ENCODE measurements around the gene COL5A1. TPM values are rescaled to one million over a fixed set of nuclear protein-coding genes. Genes with fewer than 3 reads are reported as not detected.

Gene COL5A1
- total RNA-seq, 1 donor from 2014 or later: 6.1 TPM

DNA sequence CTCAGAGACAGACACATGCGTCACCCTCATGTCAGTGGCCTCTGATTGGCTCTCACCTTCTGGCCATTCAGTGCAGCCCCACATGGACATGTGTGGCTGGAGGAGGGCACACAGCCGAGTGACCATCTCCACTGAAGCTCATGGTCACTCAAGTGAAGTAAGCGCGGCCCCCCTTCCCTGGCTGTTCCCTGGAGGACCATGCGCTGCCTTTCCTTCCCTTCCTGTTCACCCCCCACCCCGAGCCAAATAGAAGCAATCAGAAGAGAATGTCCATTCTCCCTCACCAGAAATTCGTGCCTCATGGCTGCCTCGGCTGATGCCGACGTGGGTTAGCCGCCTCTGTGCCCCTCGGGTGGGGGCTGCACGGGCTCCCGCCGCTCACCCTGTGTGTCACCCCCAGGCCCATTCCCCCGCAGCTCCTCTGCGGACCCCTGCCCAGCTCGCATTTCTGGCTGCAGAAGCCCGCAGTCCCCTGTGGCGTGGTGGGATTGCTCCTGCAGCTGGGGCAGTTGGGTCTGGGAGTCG is 12.5 kb upstream of the COL5A1 start:
- Histone ChIP-seq H4K20me1 (ENCODE audit: low read depth) (no peaks in the 10 kb centered on the region), H3K79me2 (ENCODE audit: low read depth) (no peaks in the 10 kb centered on the region), H2AFZ (replicated peaks) (no peak overlapping the region), H3K4me3 (no peak overlapping the region), H3K4me1 (peaks cover 13% of the 10 kb centered on the region), H3K27me3 (no peaks in the 10 kb centered on the region), H3K4me2 (no peak overlapping the region), H3K9ac (no peak overlapping the region), H3K9me3 (ENCODE audit: low read depth) (no peaks in the 10 kb centered on the region), H3K27ac (no peak overlapping the region), H3F3A (ENCODE audit: low read depth) (no peaks in the 10 kb centered on the region), H3K36me3 (no peaks in the 10 kb centered on the region)
- Mint-ChIP-seq H3K9me3 (no peaks in the 10 kb centered on the region), H3K36me3 (no peaks in the 10 kb centered on the region), H3K27me3 (ENCODE audit: insufficient read depth, low read depth) (peaks cover 26% of the 10 kb centered on the region), H3K27ac (no peak overlapping the region), H3K4me3 (no peak overlapping the region), H3K4me1 (peaks cover 25% of the 10 kb centered on the region)
- DNase-seq (ENCODE audit: low spot score): no peak
- no peak for TF ChIP-seq EZH2 (IDR thresholded peaks at IDR 0.05)
- TF ChIP-seq, protein P1, sequence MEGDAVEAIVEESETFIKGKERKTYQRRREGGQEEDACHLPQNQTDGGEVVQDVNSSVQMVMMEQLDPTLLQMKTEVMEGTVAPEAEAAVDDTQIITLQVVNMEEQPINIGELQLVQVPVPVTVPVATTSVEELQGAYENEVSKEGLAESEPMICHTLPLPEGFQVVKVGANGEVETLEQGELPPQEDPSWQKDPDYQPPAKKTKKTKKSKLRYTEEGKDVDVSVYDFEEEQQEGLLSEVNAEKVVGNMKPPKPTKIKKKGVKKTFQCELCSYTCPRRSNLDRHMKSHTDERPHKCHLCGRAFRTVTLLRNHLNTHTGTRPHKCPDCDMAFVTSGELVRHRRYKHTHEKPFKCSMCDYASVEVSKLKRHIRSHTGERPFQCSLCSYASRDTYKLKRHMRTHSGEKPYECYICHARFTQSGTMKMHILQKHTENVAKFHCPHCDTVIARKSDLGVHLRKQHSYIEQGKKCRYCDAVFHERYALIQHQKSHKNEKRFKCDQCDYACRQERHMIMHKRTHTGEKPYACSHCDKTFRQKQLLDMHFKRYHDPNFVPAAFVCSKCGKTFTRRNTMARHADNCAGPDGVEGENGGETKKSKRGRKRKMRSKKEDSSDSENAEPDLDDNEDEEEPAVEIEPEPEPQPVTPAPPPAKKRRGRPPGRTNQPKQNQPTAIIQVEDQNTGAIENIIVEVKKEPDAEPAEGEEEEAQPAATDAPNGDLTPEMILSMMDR (IDR thresholded peaks at IDR 0.05): no peak
- TF ChIP-seq EZH2phosphoT487 (IDR thresholded peaks at IDR 0.05): no peak

DNA sequence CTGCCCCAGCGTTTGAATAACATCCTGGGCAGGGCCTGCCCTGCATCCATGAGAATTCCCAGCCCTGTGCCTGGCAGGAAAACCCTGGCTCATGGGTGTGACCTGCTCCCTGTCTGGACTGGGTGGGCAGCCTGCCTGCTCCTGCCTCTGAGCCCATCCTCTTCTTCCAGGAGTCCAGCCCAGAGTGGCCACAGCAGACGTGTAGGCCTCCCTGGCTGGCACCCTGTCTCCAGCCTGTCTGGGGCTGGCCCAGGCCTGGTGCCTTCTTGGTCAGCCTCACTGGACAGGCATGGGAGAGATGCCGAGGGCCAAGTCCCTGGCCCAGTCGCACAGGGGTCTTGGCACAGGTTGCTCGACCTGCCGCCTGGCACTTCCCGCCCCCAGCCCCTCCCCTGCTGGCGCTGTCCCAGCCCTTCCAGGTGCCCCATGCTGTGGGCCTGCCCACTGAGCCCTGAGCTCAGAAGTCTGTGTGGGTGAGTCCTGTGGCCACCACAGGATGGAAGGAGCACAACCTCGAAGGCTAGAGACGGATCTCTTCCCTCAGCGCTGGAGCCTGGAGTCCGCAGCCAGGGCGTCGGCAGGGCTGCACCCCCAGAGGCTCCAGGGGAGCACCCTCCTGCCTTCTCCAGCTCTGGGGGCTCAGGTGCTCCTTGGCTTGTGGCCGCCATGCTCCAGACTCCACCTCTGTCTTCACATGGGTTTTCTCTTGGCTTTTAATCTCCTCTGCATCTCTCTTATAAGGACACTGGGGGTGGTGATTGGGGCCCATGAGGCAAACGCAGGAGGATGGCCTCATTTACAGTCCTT is 11.8 kb upstream of the COL5A1 start:
- Mint-ChIP-seq H3K36me3 (no peaks in the 10 kb centered on the region), H3K4me3 (no peak overlapping the region), H3K4me1 (peaks cover 19% of the 10 kb centered on the region), H3K27me3 (ENCODE audit: insufficient read depth, low read depth) (peaks cover 20% of the 10 kb centered on the region), H3K27ac (peak overlapping the region; percentile 47), H3K9me3 (no peaks in the 10 kb centered on the region)
- H3K4me3 ChIP-seq: no peak overlapping the region
- no peak overlapping the region for H3K9ac ChIP-seq
- H3K36me3 ChIP-seq: no peaks in the 10 kb centered on the region
- no peak for DNase-seq (ENCODE audit: low spot score)
- H3K9me3 ChIP-seq (ENCODE audit: low read depth): no peaks in the 10 kb centered on the region
- TF ChIP-seq, protein P1 (IDR thresholded peaks at IDR 0.05): no peak
- TF ChIP-seq EZH2 (IDR thresholded peaks at IDR 0.05): no peak
- H3K27me3 ChIP-seq: no peaks in the 10 kb centered on the region
- H3F3A ChIP-seq (ENCODE audit: low read depth): no peaks in the 10 kb centered on the region
- H2AFZ ChIP-seq (replicated peaks): no peak overlapping the region
- H3K79me2 ChIP-seq (ENCODE audit: low read depth): no peaks in the 10 kb centered on the region
- H3K4me1 ChIP-seq: peaks cover 13% of the 10 kb centered on the region
- H3K4me2 ChIP-seq: no peak overlapping the region
- H4K20me1 ChIP-seq (ENCODE audit: low read depth): no peaks in the 10 kb centered on the region
- H3K27ac ChIP-seq: no peak overlapping the region

DNA sequence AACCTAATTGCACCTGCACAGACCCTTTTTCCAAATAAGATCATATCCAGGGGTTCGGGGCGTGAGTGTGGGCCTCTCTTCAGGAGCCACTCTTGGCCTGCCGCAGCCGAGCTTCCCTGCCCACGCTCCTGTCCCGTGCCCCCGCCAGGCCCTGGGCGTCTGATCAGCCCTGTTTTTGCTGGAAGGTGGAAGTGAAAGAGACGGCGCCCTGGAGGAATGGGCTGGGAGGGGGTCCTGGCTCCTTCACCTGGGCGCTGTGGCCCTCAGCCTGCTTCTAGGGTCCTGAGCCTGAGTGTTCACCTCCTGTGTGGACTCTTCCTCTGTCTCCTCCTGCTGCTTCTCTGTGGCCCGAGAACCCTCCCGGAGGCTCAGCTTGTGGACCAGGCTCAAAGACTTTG is 11.2 kb upstream of the COL5A1 start:
- DNase-seq (ENCODE audit: low spot score): no peak
- no peak overlapping the region for H3K4me3 ChIP-seq
- Mint-ChIP-seq H3K4me1 (peaks cover 16% of the 10 kb centered on the region), H3K27me3 (ENCODE audit: insufficient read depth, low read depth) (peaks cover 18% of the 10 kb centered on the region), H3K27ac (peak overlapping the region; percentile 47), H3K9me3 (no peaks in the 10 kb centered on the region), H3K36me3 (no peaks in the 10 kb centered on the region), H3K4me3 (no peak overlapping the region)
- peaks cover 9% of the 10 kb centered on the region for H3K4me1 ChIP-seq
- TF ChIP-seq EZH2 (IDR thresholded peaks at IDR 0.05): no peak
- no peak for TF ChIP-seq EZH2phosphoT487 (IDR thresholded peaks at IDR 0.05)
- TF ChIP-seq, protein P1 (IDR thresholded peaks at IDR 0.05): no peak
- no peaks in the 10 kb centered on the region for H3K79me2 ChIP-seq (ENCODE audit: low read depth)
- H3K36me3 ChIP-seq: no peaks in the 10 kb centered on the region
- no peaks in the 10 kb centered on the region for H3F3A ChIP-seq (ENCODE audit: low read depth)
- no peaks in the 10 kb centered on the region for H3K27me3 ChIP-seq
- no peak overlapping the region for H3K27ac ChIP-seq
- H3K9me3 ChIP-seq (ENCODE audit: low read depth): no peaks in the 10 kb centered on the region
- H3K4me2 ChIP-seq: no peak overlapping the region
- H4K20me1 ChIP-seq (ENCODE audit: low read depth): no peaks in the 10 kb centered on the region
- H2AFZ ChIP-seq (replicated peaks): no peak overlapping the region
- no peak overlapping the region for H3K9ac ChIP-seq
